Measurements from ENCODE around the gene SAPCD2. TPM values are rescaled to one million over a fixed set of nuclear protein-coding genes. Genes with fewer than 3 reads are reported as not detected.

The SAPCD2 gene
- total RNA-seq, 2 donors from 2014 or later: 5.6 to 21.9 TPM

DNA sequence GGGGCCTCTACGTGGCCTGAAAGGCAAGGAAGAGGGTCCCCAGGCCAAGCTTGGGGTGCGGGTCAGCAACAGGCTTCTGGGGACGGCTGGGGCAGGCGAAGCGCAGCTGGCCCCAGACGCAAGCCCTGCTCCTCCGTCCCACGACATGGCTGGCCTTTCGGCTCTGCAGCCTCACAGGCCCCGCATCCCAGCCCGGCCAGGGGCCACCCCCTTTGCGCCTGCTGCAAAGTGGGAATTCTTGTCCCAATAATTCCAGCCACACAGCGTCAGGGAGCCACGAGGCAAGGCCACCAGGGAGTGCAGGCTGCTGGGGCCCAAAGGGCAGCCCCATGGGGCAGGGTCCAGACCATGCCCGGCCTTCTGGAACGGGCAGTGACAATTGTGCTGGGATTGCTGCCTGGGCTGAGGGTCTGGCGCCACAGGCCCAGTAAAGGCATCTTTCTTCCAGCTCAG lies 15.4 kb downstream of the SAPCD2 start:
- no peaks in the 10 kb centered on the region for H3K9me3 Mint-ChIP-seq
- H3K4me1 Mint-ChIP-seq: no peaks in the 10 kb centered on the region
- no peak overlapping the region for H3K4me3 Mint-ChIP-seq
- H3K27me3 Mint-ChIP-seq: peaks cover 2% of the 10 kb centered on the region
- no peak for ATAC-seq (replicated peaks)
- H3K36me3 Mint-ChIP-seq (ENCODE audit: low read depth): no peaks in the 10 kb centered on the region
- H3K27ac Mint-ChIP-seq: no peak overlapping the region

GRCh38 chr9:137053944-137054931 lies 16.1 kb downstream of the SAPCD2 start, which contains the start of gene ENTPD2:
ENTPD2 (minus strand) TSS chr9:137054061; CDS start chr9:137053997, 64 bp downstream.
- peak; percentile 72 for ATAC-seq (replicated peaks)
- Mint-ChIP-seq H3K9me3 (no peaks in the 10 kb centered on the region), H3K36me3 (ENCODE audit: low read depth) (no peaks in the 10 kb centered on the region), H3K4me1 (no peaks in the 10 kb centered on the region), H3K27ac (no peak within 1 kb of the TSS), H3K4me3 (no peak within 1 kb of the TSS), H3K27me3 (peaks cover 8% of the 10 kb centered on the region)

DNA sequence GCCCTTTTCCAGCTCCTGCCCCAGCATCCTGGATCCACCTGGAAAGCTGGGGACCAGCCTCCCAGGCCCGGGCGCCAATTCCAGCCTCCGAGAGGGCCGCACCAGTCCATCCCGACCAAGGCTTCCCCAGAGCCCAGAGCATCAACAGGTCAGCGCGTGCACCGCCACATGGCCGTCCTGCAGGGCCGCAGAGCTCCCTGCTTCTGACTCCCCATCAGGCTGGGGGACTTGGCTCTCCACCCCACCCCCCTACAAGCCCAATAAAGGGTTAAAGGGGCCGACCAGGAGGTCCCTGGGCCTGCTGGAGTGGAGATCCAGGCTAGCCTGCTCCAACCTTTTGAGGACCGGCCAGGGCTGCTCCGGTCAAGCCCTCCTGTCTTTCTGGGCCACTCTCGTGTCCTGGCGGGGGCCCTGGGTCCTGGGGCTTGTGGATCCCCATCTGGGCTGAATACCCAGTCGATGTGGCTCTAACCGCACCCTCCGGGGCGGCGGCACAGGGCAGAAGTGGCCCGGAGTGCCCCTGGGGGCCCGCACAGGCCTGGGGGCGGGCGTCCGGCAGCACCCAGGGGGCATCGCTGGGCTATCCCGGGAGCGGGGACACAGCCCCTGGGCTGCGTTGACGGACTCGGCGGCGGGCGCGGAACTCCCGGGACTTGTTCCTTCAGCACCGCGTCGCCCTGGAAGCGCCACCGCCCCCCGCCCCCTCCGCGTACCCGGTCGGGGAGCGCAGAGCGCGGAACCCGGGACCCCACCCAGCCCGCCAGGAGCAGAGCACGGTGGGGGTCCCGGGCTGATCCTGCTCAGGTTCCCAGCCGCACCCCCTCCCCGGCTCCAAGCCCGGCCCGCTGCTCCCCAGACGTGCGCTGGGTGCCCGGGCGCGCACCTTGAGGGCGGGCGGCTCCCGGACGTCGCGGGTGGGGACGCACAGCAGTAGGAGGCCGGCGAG lies 17.1 kb downstream of the SAPCD2 start:
- H3K36me3 Mint-ChIP-seq (ENCODE audit: low read depth): no peaks in the 10 kb centered on the region
- no peak overlapping the region for H3K27ac Mint-ChIP-seq
- ATAC-seq (replicated peaks): peak; percentile 49
- no peak overlapping the region for H3K4me3 Mint-ChIP-seq
- H3K4me1 Mint-ChIP-seq: no peaks in the 10 kb centered on the region
- peaks cover 8% of the 10 kb centered on the region for H3K27me3 Mint-ChIP-seq
- no peaks in the 10 kb centered on the region for H3K9me3 Mint-ChIP-seq

DNA sequence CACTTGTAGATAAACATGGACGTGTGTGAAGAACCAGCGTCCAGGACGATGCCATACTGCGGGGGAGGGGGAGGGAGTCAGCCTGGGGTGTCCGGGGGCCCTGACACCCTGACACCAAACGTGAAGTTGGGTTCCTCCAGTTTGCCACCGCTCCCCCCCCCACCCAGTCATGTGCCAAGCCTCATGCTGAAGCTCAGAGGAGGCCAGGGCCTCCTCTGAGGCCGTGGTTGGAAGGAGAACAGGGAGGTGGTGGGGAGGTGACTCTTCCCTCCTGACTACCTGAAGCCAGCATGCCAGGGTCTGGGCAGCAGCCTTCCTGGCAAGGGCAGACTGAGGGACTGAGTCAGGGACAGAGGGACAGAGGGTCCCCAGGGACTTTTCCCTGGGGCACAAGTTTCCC lies 18.1 kb downstream of the SAPCD2 start:
- Mint-ChIP-seq H3K36me3 (ENCODE audit: low read depth) (no peaks in the 10 kb centered on the region), H3K27ac (no peak overlapping the region), H3K27me3 (peaks cover 8% of the 10 kb centered on the region), H3K4me1 (no peaks in the 10 kb centered on the region), H3K4me3 (no peak overlapping the region), H3K9me3 (no peaks in the 10 kb centered on the region)
- no peak for ATAC-seq (replicated peaks)

DNA sequence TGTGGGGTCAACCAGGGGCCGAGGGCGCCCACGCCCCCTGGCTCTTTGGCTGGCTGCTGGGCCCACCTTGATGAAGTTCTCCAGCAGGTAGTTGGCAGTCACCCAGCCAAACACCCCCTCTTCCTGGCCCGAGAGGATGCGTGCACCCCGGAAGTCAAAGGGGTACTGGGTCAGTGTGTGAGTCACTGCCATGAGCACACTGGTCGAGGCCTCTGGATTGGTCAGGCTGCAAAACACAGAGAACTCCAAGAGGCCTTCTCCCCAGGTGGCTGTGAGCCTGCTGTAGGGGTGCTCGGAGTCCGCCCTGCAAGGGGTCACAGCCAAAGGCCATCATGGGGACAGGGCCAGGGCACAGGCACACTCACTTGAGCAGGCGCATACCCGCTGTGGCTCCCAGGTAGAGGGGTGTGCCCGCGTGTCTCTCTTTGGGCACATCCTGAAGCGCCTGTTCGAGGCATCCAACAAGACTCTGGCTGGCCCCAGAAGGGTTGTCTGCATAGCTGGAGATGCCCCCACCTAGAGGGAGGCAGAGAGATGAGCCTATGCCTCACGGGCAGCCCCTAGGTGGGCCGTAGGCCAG lies 19.1 kb downstream of the SAPCD2 start:
- H3K4me3 Mint-ChIP-seq: no peak overlapping the region
- no peaks in the 10 kb centered on the region for H3K4me1 Mint-ChIP-seq
- no peaks in the 10 kb centered on the region for H3K36me3 Mint-ChIP-seq (ENCODE audit: low read depth)
- H3K27ac Mint-ChIP-seq: no peak overlapping the region
- peaks cover 8% of the 10 kb centered on the region for H3K27me3 Mint-ChIP-seq
- no peak for ATAC-seq (replicated peaks)
- H3K9me3 Mint-ChIP-seq: no peaks in the 10 kb centered on the region

DNA sequence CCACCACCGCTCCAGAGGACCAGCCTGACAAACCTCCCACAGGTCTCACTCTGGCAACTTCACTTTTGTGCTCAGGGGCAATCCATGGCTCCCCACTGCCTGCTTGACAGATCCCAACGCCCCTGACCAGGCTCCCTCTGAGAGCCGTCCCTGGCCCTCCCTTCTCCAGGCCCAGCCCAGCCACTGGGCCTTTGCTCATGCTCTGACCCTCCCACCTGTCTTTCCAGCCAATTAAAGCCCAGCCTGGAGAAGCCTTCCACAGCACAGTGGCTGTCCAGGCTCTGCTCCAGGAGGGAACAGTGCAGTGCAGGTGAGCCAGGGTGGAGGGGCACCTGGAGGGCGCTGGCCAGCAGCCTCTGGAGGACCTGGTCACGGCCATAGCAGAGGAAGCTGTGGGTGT lies 19.8 kb downstream of the SAPCD2 start:
- Mint-ChIP-seq H3K36me3 (ENCODE audit: low read depth) (no peaks in the 10 kb centered on the region), H3K4me1 (no peaks in the 10 kb centered on the region), H3K27me3 (peaks cover 8% of the 10 kb centered on the region)

DNA sequence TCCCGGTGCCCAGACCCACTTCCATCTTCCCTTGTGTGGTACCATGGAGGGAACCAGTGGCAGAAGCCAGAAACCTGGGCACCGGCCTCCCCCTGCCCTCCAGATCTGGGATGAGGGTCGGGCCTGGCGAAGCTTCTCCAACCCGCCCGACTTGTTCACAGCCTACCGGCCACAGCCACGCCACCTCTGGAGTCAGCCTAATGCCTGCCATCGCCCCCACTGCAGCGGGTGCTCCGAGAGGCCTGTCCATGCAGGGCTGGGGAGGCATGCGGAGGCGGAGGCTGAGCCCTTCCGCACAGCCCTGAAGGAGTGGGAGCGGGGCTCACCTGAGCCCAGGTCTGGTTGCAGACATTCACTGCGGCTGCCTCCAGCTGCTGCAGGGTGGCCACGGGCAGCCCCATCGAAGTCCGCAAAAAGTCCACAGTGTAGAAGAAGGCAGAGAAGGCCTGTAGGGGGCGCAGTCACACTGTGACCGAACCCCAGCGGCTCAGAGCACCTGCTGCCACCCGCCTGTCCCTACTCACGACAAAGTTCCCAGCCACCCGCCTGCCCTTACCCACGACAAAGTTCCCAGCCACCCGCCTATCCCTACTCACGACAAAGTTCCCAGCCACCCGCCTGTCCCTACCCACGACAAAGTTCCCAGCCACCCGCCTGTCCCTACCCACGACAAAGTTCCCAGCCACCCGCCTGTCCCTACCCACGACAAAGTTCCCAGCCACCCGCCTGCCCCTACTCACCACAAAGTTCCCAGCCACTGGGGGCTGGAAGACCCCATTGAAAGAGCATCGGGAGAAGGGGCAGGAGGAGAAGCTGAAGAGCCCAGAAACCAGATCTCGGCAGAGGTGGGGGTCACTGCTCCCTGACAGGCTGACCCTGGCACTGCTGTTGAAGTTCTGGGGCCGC lies 20.6 kb downstream of the SAPCD2 start:
- Mint-ChIP-seq H3K36me3 (ENCODE audit: low read depth) (peaks cover 3% of the 10 kb centered on the region), H3K27me3 (peaks cover 8% of the 10 kb centered on the region), H3K9me3 (no peaks in the 10 kb centered on the region), H3K27ac (no peak overlapping the region), H3K4me3 (no peak overlapping the region), H3K4me1 (no peaks in the 10 kb centered on the region)
- ATAC-seq (replicated peaks): peak; percentile 25

More for the DNA sequence above, 19.8 kb downstream of the SAPCD2 start:
- no peak for ATAC-seq (replicated peaks)
- H3K4me3 Mint-ChIP-seq: no peak overlapping the region
- no peak overlapping the region for H3K27ac Mint-ChIP-seq
- no peaks in the 10 kb centered on the region for H3K9me3 Mint-ChIP-seq

GRCh38 chr9:137048655-137049543 lies 21.5 kb downstream of the SAPCD2 start:
- peaks cover 8% of the 10 kb centered on the region for H3K27me3 Mint-ChIP-seq

GRCh38 chr9:137046088-137046787 lies 24.1 kb downstream of the SAPCD2 start, which contains the start of gene NPDC1:
NPDC1 (minus strand) TSS chr9:137046177; CDS start chr9:137045989, 188 bp downstream.
- Mint-ChIP-seq H3K27me3 (peaks cover 8% of the 10 kb centered on the region), H3K27ac (peak within 1 kb of the TSS; percentile 52), H3K4me1 (no peaks in the 10 kb centered on the region), H3K36me3 (ENCODE audit: low read depth) (peaks cover 5% of the 10 kb centered on the region), H3K9me3 (no peaks in the 10 kb centered on the region), H3K4me3 (peak within 1 kb of the TSS; percentile 87)
- peak; percentile 82 for ATAC-seq (replicated peaks)

More at GRCh38 chr9:137048655-137049543, 21.5 kb downstream of the SAPCD2 start:
- Mint-ChIP-seq H3K4me3 (no peak overlapping the region), H3K9me3 (no peaks in the 10 kb centered on the region), H3K27ac (no peak overlapping the region), H3K36me3 (ENCODE audit: low read depth) (peaks cover 5% of the 10 kb centered on the region), H3K4me1 (no peaks in the 10 kb centered on the region)
- ATAC-seq (replicated peaks): no peak

- Mint-ChIP-seq H3K4me1 (no peaks in the 10 kb centered on the region), H3K9me3 (no peaks in the 10 kb centered on the region), H3K36me3 (ENCODE audit: low read depth) (peaks cover 5% of the 10 kb centered on the region), H3K27me3 (peaks cover 8% of the 10 kb centered on the region), H3K4me3 (peak overlapping the region; percentile 87), H3K27ac (peak overlapping the region; percentile 52)
- peak; percentile 44 for ATAC-seq (replicated peaks)
Observed at GRCh38 chr9:137045294-137046087, 24.9 kb downstream of the SAPCD2 start.

GRCh38 chr9:137044502-137045177 lies 25.7 kb downstream of the SAPCD2 start:
- Mint-ChIP-seq H3K27ac (peak overlapping the region; percentile 52), H3K4me1 (no peaks in the 10 kb centered on the region), H3K9me3 (no peaks in the 10 kb centered on the region), H3K27me3 (peaks cover 3% of the 10 kb centered on the region), H3K36me3 (ENCODE audit: low read depth) (peaks cover 5% of the 10 kb centered on the region), H3K4me3 (peak overlapping the region; percentile 87)
- no peak for ATAC-seq (replicated peaks)
